HL-60/S4 (cell line): Measurements from ENCODE around the gene CDH26.

Experiments
- in situ Hi-C: fragments of 300-500 bp; cut with MboI; formaldehyde crosslinking; loops from 2 replicates; pipeline ENCODE4 v1.14.3; 2022; ENCODE audit warnings: low sequenced_read_pairs

Gene CDH26

DNA sequence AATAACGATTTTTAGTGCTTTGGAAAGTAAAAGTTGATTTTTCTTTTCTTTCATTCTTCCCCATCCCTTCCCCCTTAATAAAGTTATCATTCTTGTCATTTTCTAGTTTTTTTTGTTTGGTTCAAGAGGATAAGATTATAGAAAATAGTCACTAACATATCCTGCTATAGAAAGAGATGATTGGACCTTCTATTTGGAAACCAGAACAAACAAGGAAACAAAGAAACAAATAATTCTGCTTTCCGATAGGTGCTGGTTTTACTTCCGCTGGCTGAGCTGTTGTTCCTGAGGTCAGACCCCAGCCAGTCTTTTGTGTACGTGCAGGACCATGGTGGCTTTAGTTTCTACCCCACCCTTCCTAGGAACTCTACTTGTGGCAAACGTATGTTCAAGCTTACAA, at the start of gene CDH26:
Gene CDH26 (plus strand): TSS at position 301 of the 400 bp plus-strand sequence. CDS start 304 bp downstream, outside the sequence.
- in situ Hi-C loops = no loop called here

DNA sequence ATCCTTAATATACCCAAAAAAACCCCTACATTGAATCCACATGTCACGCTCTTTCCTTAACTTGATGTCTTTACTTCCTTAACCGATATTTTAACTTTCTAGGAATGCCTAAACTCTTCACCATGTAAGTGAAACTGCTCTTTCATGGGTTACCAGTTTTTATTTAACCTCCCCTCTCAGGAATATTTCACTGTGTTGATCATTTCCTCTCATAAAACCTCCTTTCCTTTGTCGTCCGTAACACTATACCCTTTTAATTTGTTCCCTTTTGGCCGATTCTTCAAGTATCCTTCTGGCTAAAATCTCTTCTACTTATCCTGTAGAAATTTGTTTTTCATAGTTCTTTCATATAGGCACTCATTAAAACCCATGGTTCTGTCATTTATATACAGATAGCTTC, 49.4 kb upstream of the CDH26 start:
- in situ Hi-C loops = no loop called here

- in situ Hi-C loops = no loop called here
Measured at GRCh38 chr20:59911041-59911440, 47.2 kb upstream of the CDH26 start.

DNA sequence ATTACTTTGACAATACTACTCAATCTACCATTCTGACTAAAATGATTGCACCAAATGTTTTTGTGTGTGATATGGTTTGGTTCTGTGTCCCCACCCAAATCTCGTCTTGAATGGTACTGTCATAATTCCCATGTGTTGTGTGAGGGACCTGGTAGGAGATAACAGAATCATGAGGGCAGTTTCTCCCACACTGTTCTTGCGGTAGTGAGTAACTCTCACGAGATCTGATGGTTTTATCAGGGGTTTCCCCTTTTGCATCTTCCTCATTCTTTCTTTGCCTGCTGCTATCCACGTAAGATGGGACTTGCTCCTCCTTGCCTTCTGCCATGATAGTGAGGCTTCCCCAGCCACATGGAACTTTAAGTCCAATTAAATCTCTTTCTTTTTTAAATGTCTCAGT, 45.6 kb upstream of the CDH26 start:
- in situ Hi-C loops = no loop called here

DNA sequence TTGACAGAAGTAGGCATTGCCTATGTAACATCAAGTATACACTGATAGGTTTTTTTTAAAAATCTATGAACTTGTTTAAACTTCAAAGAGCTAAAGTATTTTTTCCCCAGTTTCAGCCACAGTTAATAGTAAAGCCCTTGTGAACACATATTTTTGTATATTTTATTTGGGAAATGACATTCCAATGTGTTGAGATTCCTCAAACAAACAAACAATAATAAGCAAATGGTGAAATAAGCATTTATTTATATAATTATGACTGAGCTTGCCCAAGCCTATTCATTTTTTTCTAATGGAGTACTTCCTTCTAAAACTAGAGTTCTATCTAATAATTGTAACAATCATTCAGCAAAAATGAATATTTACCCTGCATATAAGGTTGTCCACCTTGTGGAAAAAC, 37.3 kb upstream of the CDH26 start:
- in situ Hi-C loops = no loop called here

- in situ Hi-C loops = no loop called here
Measured at GRCh38 chr20:59923514-59923913, 34.7 kb upstream of the CDH26 start.

DNA sequence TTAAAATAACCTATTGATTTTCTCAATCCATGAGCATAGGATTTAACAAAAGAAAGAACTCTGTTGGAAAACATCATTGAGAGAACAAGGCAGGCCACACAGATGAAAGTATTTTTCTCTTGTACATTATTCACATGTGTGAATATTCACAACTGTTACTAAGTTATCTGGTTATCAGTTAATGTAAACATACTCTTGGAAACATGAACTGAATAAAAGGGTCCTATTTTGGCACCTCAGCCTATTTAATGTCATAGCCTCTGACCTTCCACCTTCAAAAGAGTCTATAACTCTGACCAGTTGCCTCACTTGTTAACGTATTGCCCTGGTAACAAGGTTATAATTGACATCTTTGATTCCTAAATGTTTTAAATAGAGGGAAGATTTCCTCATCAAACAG, 32.9 kb upstream of the CDH26 start:
- in situ Hi-C loops = no loop called here

GRCh38 chr20:59925899-59926298, 32.3 kb upstream of the CDH26 start:
- in situ Hi-C loops = no loop called here

- in situ Hi-C loops = no loop called here
Measured at GRCh38 chr20:59931511-59932312, 26.5 kb upstream of the CDH26 start.

GRCh38 chr20:59932616-59933295, 25.5 kb upstream of the CDH26 start:
- in situ Hi-C loops = no loop called here

DNA sequence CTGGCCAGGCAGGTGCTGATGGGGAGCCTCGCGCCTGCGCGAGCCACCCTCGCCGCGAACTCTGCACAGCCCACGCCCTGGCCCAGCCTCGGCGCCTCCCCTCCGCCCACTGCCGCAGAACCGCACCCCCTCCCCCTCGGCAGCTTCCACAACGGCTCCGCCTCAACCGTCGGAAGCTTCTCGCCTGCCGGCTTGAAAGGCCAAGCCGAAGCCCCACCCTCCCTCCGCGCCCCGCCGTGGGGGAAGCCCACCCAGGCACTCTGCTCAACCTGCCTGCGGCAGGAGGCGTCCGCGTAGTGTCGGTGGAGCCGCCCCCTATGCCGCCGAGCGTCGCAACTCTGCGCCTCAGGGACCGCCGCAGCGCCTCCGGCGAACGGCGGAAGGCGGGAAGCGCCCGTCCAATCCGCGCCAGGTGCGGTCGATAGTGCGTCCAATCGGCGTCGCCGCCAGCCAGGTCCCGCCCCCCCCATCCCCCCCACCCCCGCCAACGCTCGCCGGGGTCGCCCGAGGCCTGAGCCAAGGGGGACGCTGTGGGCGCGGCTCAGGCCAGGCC, 24.9 kb upstream of the CDH26 start, which contains the start of gene SYCP2:
Gene SYCP2 (minus strand): TSS at position 342 of the 553 bp plus-strand sequence. CDS start 11,224 bp downstream, outside the sequence.
- in situ Hi-C loops = no loop called here

GRCh38 chr20:59933849-59934585, 24.2 kb upstream of the CDH26 start:
- in situ Hi-C loops = no loop called here

DNA sequence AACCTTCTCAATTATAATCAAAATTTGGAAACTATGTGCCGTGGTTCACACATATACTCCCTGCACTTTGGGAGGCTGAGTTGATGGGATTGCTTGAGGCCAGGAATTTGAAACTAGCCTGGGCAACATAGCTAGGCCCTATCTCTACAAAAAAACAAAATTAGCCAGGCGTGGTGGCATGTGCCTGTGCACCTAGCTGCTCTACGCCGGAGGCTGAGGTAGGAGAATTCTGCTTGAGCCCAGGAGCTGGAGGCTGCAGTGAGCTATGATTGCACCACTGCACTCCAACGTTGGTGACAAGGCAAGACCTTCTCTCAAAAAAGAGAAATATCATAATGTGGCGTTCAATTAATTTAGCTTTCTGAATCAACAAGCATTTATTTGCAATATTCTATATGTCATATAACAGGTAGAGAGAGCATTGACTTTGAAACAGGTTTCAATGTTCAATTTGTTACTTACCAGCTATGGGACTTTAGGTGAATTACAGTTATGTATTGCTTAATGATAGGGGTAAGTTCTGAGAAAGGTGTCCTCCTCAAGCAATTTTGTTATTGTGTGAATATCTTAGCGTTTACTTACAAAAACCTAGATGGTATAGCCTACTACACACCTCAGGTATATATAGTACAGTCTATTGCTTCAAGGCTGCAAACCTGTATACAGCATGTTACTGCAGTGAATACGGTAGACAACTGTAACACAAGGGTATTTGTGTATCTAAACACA, 22.6 kb upstream of the CDH26 start:
- in situ Hi-C loops = no loop called here

DNA sequence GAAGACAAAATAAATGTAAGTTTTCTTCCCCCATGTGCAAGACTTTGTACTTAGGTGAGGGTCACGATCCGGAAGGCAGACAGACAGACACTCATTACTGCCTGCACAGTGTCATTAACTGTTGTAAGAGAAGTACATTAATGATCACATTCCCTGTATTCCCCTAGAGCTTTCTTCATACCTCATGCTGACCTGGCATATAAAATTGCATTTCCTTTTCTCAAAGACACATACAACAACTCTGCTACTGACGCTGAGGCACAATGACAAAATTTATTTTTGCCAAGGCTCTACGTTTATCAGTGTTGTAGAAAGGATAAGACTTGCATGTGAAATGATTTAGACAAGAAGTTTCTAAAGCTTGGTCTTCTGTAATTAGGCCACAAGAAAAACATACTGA, 21.8 kb upstream of the CDH26 start:
- in situ Hi-C loops = no loop called here

- in situ Hi-C loops = no loop called here
Measured at GRCh38 chr20:59937150-59937549, 21.1 kb upstream of the CDH26 start.

- in situ Hi-C loops = no loop called here
Measured at GRCh38 chr20:59938221-59938620, 20.0 kb upstream of the CDH26 start.

DNA sequence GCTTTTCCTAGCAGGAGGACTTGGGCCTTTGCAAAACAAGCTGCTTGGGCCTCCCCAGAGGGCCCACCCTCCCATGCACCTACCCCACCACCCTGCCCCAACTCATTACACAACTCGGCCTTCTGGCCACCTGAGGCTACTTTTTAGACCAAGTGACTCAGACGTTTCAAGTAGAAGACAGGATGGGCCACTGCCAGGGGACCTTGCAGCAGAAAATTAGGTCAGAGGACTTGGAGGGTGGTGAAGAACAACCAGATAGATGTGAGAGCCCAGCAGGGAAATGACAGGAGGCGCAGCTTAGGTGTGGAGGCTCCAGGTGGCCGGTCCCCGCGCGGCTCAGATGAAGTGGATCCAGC, 19.5 kb upstream of the CDH26 start:
- in situ Hi-C loops = no loop called here

- in situ Hi-C loops = no loop called here
Measured at GRCh38 chr20:59939052-59939878, 19.0 kb upstream of the CDH26 start.

GRCh38 chr20:59939879-59940128, 18.4 kb upstream of the CDH26 start:
- in situ Hi-C loops = no loop called here
